DOHH2 (cell line): ENCODE data around the gene ANKS1B.

Source experiments
- CTCF ChIP-seq: fragments of 200-600 bp; sonication (generic); IDR thresholded peaks from one replicate; pipeline ENCODE4 v1.5.1; 2014; ENCODE audit warnings: antibody characterized with exemption, mild to moderate bottlenecking, low read depth, low read length; ENCODE audit not compliant: poor library complexity, severe bottlenecking
- EZH2phosphoT487 ChIP-seq: fragments of 200-600 bp; sonication (generic); IDR thresholded peaks from 2 replicates; pipeline ENCODE4 v1.6.1; 2017; ENCODE audit warnings: borderline replicate concordance, mild to moderate bottlenecking, antibody characterized with exemption, low read length, moderate library complexity, mixed read lengths

GRCh38 chr12:99976762-99977161, 8.0 kb downstream of the ANKS1B start:
- no peak for TF ChIP-seq CTCF
- TF ChIP-seq EZH2phosphoT487, result no peak
